Activated CD4-positive, alpha-beta T cell treated with anti-CD3 and anti-CD28 coated beads, Interleukin-2, amount 10 ng/mL, durations not matched to agents 7 days and 5 days (primary cell): ENCODE measurements around the gene CX3CR1. TPM values are rescaled to one million over a fixed set of nuclear protein-coding genes. Genes with fewer than 3 reads are reported as not detected.

Source experiments
- CTCF ChIA-PET: fragments of 350-600 bp; sonication (Branson Sonifier 250); formaldehyde crosslinking; loops from one replicate; lab custom pipeline; 2021; ENCODE audit warnings: antibody characterized with exemption; lab: Charles Lee
- POLR2A ChIA-PET: fragments of 350-600 bp; sonication (Branson Sonifier 250); formaldehyde crosslinking; loops from one replicate; lab custom pipeline; 2021; ENCODE audit warnings: antibody characterized with exemption; lab: Charles Lee
- DNase-seq: peaks from one replicate; pipeline ENCODE4 v3.0.0-alpha.2; 2020
- H3K27ac Mint-ChIP-seq: one replicate; pipeline ENCODE4 v1.8.0; 2021; ENCODE audit warnings: mild to moderate bottlenecking, moderate library complexity, mixed read lengths
- H3K27me3 Mint-ChIP-seq: one replicate; pipeline ENCODE4 v1.8.0; 2021; ENCODE audit warnings: mixed read lengths
- H3K36me3 Mint-ChIP-seq: one replicate; pipeline ENCODE4 v1.8.0; 2021; ENCODE audit warnings: low read depth, mixed read lengths
- H3K4me1 Mint-ChIP-seq: one replicate; pipeline ENCODE4 v1.8.0; 2021; ENCODE audit warnings: mixed read lengths
- H3K4me3 Mint-ChIP-seq: one replicate; pipeline ENCODE4 v1.8.0; 2021; ENCODE audit warnings: mild to moderate bottlenecking, moderate library complexity, mixed read lengths
- H3K9me3 Mint-ChIP-seq: one replicate; pipeline ENCODE4 v1.8.0; 2021; ENCODE audit warnings: mixed read lengths
- total RNA-seq, 2 experiments: library from RNA; stranded (reverse); gene quantifications; one replicate each; pipeline ENCODE4 v1.2.3, GENCODE V29; 2021

CX3CR1 gene
- total RNA-seq, 2 experiments from 2014 or later = 0.60 to 1.5 TPM

DNA sequence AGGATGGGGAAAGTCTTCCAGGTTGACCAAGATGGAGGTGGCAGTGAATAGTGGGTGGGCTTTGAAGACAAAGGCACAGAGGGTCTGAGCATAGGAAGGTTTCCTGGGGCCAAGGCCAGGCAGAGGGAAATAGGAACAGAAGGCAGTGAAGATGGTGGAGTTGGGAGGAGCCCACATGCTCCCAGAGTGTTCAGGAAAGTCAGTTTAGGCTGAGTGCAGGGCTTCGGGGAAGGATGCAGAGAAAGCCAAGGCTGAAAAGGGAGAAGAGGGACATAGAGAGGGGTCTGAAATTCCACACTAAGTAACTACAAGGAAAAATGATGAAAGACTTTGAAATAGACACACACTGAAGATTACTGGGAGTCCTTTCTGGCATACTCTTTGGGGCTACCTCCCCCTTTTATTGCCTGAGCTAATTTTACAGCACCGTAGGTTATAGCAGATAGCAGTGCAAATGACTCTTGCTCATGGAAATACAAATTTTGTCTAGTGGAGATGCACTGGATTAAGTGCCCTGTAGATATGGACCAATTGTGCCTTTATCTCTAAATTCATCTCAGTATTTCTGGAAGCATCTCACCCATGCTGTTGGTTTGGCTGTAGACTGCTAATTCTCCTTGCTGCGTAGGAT lies 3.8 kb downstream of the CX3CR1 start:
- no peak for DNase-seq
- no peak overlapping the region for H3K4me3 Mint-ChIP-seq
- H3K4me1 Mint-ChIP-seq = peaks cover 47% of the 10 kb centered on the region
- H3K27me3 Mint-ChIP-seq = peaks cover 24% of the 10 kb centered on the region
- H3K9me3 Mint-ChIP-seq = no peaks in the 10 kb centered on the region
- CTCF ChIA-PET = interaction anchor here (1.0 to 10.7 kb wide), 2 partner anchors 15 to 218 kb away, joined by 3 to 146 read pairs; no protein-coding TSS in a partner anchor
- no peaks in the 10 kb centered on the region for H3K36me3 Mint-ChIP-seq
- POLR2A ChIA-PET = no interaction called here
- no peak overlapping the region for H3K27ac Mint-ChIP-seq

DNA sequence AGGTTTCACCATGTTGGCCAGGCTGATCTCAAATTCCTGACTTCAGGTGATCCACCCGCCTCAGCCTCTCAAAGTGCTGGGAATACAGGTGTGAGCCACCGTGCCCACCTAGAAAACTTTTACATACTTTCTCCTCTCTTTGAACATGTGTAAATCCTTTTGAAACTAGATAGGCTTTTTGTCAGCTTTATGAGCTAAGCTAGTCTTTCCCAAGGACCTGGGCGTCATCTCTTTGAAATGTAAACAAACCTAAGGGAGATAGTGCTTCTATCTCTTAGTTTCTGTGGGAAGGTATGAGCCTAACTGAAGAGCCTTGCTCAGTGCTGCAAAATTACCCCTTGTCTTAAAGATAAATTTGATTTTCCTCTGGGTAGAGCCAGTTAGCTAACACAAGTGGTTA lies 4.8 kb downstream of the CX3CR1 start:
- no peak overlapping the region for H3K4me3 Mint-ChIP-seq

GRCh38 chr3:39273119-39273518 lies 6.7 kb downstream of the CX3CR1 start:
- H3K4me3 Mint-ChIP-seq = no peak overlapping the region
- no peak for DNase-seq
- H3K9me3 Mint-ChIP-seq = no peaks in the 10 kb centered on the region
- H3K4me1 Mint-ChIP-seq = peaks cover 42% of the 10 kb centered on the region
- ChIA-PET POLR2A (no interaction called here), CTCF (interaction anchor here (10.7 kb wide), 1 partner anchor 18 kb away, joined by 146 read pairs; no protein-coding TSS in a partner anchor)
- no peak overlapping the region for H3K27ac Mint-ChIP-seq
- H3K36me3 Mint-ChIP-seq = no peaks in the 10 kb centered on the region
- peaks cover 19% of the 10 kb centered on the region for H3K27me3 Mint-ChIP-seq

More for the DNA sequence above, 4.8 kb downstream of the CX3CR1 start:
- ChIA-PET CTCF (interaction anchor here (0.7 to 10.7 kb wide), 2 partner anchors 16 to 42 kb away, joined by 3 to 146 read pairs; no protein-coding TSS in a partner anchor), POLR2A (no interaction called here)
- Mint-ChIP-seq H3K36me3 (no peaks in the 10 kb centered on the region), H3K27me3 (peaks cover 24% of the 10 kb centered on the region), H3K9me3 (no peaks in the 10 kb centered on the region), H3K27ac (no peak overlapping the region), H3K4me1 (peaks cover 41% of the 10 kb centered on the region)
- DNase-seq = no peak

GRCh38 chr3:39272191-39272590 lies 7.6 kb downstream of the CX3CR1 start:
- H3K4me1 Mint-ChIP-seq = peaks cover 42% of the 10 kb centered on the region
- DNase-seq = no peak
- ChIA-PET CTCF (interaction anchor here (10.7 kb wide), 1 partner anchor 19 kb away, joined by 146 read pairs; no protein-coding TSS in a partner anchor), POLR2A (no interaction called here)
- no peaks in the 10 kb centered on the region for H3K9me3 Mint-ChIP-seq
- no peak overlapping the region for H3K27ac Mint-ChIP-seq
- H3K27me3 Mint-ChIP-seq = peaks cover 18% of the 10 kb centered on the region
- H3K36me3 Mint-ChIP-seq = no peaks in the 10 kb centered on the region
- H3K4me3 Mint-ChIP-seq = no peak overlapping the region

- Mint-ChIP-seq H3K36me3 (no peaks in the 10 kb centered on the region), H3K4me3 (no peak overlapping the region), H3K9me3 (no peaks in the 10 kb centered on the region), H3K27ac (no peak overlapping the region), H3K4me1 (peaks cover 42% of the 10 kb centered on the region), H3K27me3 (peaks cover 12% of the 10 kb centered on the region)
- ChIA-PET POLR2A (no interaction called here), CTCF (interaction anchor here (10.7 kb wide), 1 partner anchor 19 kb away, joined by 146 read pairs; no protein-coding TSS in a partner anchor)
- DNase-seq = no peak
Observed at GRCh38 chr3:39271363-39271914, 8.4 kb downstream of the CX3CR1 start.

GRCh38 chr3:39269528-39269927 lies 10.3 kb downstream of the CX3CR1 start:
- Mint-ChIP-seq H3K27me3 (peaks cover 1% of the 10 kb centered on the region), H3K4me1 (peaks cover 44% of the 10 kb centered on the region), H3K36me3 (peaks cover 4% of the 10 kb centered on the region), H3K9me3 (peaks cover 3% of the 10 kb centered on the region), H3K27ac (no peak overlapping the region), H3K4me3 (no peak overlapping the region)
- ChIA-PET CTCF (interaction anchor here (0.7 to 2.7 kb wide), 4 partner anchors 12 to 79 kb away, joined by 3 to 20 read pairs (median 6); no protein-coding TSS in a partner anchor), POLR2A (no interaction called here)
- no peak for DNase-seq

GRCh38 chr3:39268549-39268900 lies 11.3 kb downstream of the CX3CR1 start:
- Mint-ChIP-seq H3K4me3 (no peak overlapping the region), H3K4me1 (peaks cover 46% of the 10 kb centered on the region), H3K36me3 (peaks cover 4% of the 10 kb centered on the region), H3K27me3 (peaks cover 4% of the 10 kb centered on the region), H3K27ac (peak overlapping the region; percentile 95), H3K9me3 (peaks cover 3% of the 10 kb centered on the region)
- POLR2A ChIA-PET = no interaction called here
- DNase-seq = no peak
- CTCF ChIA-PET = interaction anchor here (0.8 to 2.7 kb wide), 5 partner anchors 11 to 78 kb away, joined by 3 to 20 read pairs (median 4); partner anchors contain the start of gene CX3CR1

DNA sequence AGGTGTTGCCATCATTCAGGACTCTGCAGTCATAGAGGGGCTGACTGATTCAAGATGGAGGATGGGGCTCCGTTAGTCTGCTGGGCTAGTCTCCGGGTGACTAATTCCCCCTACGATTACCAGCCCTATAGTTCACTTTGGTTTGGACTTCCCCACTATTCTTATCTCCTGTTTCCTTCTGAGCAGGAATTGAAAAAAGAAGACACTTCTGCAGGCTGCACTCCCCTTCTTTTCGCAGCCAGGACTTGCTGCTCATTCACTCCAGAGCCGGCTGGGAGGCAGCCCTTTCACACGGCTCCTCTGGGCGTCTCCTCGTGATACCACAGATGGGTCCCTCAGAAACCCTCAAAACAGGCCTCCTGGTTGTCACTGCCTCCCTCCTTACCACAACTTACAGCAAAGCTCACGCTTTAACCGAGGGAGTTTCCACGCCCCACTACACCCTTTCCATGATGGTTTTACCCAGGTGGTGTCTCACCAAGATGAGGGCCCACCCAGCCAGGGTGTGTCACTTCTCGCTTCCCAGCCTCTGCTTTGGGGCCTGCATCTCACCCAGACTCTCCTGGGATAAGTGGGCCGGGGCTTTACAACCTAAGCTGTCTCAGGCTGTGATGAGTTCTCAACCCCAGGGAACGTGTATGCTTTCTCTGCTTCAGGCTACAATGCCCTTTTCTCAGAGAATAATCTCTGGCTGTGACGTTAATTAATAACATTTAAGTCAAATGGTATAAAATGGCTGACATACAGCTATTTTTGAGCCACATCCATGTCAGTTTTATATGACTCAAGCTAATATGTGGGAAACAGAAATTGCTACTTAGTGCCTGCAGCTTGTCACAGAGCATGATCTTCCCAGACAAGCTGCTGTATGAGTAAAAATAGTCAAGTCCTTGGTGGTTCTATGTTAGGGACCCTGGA lies 11.9 kb downstream of the CX3CR1 start:
- Mint-ChIP-seq H3K27ac (peak overlapping the region; percentile 95), H3K9me3 (peaks cover 3% of the 10 kb centered on the region), H3K4me1 (peaks cover 46% of the 10 kb centered on the region), H3K36me3 (peaks cover 4% of the 10 kb centered on the region), H3K4me3 (peak overlapping the region; percentile 60), H3K27me3 (peaks cover 8% of the 10 kb centered on the region)
- DNase-seq = peak; percentile 82
- POLR2A ChIA-PET = no interaction called here
- CTCF ChIA-PET = interaction anchor here (0.8 to 2.7 kb wide), 5 partner anchors 11 to 78 kb away, joined by 3 to 20 read pairs (median 4); partner anchors contain the start of gene CX3CR1

GRCh38 chr3:39264053-39264452 lies 15.8 kb downstream of the CX3CR1 start:
- Mint-ChIP-seq H3K4me1 (peaks cover 61% of the 10 kb centered on the region), H3K27ac (peak overlapping the region; percentile 34), H3K4me3 (no peak overlapping the region), H3K27me3 (peaks cover 14% of the 10 kb centered on the region), H3K36me3 (peaks cover 5% of the 10 kb centered on the region), H3K9me3 (peaks cover 3% of the 10 kb centered on the region)
- POLR2A ChIA-PET = no interaction called here
- no peak for DNase-seq
- CTCF ChIA-PET = interaction anchor here (0.6 to 1.7 kb wide), 3 partner anchors 9 to 104 kb away, joined by 3 to 4 read pairs (median 4); no protein-coding TSS in a partner anchor

- Mint-ChIP-seq H3K4me1 (peaks cover 62% of the 10 kb centered on the region), H3K27me3 (peaks cover 17% of the 10 kb centered on the region), H3K4me3 (no peak overlapping the region), H3K36me3 (peaks cover 5% of the 10 kb centered on the region), H3K9me3 (peaks cover 3% of the 10 kb centered on the region), H3K27ac (peak overlapping the region; percentile 34)
- CTCF ChIA-PET = interaction anchor here (0.6 to 2.3 kb wide), 5 partner anchors 8 to 137 kb away, joined by 3 to 4 read pairs (median 4); no protein-coding TSS in a partner anchor
- no peak for DNase-seq
- POLR2A ChIA-PET = no interaction called here
Observed at GRCh38 chr3:39263576-39263975, 16.3 kb downstream of the CX3CR1 start.

DNA sequence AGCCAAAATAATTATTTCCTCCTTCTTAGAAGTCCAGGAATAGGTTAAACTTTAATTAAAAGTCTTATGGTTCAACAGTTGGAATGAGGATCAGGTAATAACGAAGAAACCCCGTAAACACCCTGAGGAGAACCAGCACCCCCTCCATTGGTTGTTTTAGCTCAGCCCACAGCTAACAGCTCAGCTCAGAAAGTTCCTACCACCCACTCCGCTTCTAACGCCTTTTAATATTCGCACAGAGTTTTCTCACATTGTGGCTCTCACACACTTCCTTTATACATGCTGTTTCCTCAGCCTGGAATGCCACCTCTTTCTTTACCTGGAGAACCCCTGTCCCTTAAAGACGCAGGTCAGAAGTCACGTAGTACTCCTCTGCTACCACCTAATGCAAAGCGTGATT lies 17.0 kb downstream of the CX3CR1 start:
- CTCF ChIA-PET = interaction anchor here (1.0 to 2.3 kb wide), 6 partner anchors 7 to 136 kb away, joined by 3 to 5 read pairs (median 4); no protein-coding TSS in a partner anchor
- H3K9me3 Mint-ChIP-seq = peaks cover 3% of the 10 kb centered on the region
- POLR2A ChIA-PET = no interaction called here
- no peak overlapping the region for H3K4me3 Mint-ChIP-seq
- peaks cover 61% of the 10 kb centered on the region for H3K4me1 Mint-ChIP-seq
- DNase-seq = no peak
- H3K27ac Mint-ChIP-seq = no peak overlapping the region
- H3K36me3 Mint-ChIP-seq = peaks cover 5% of the 10 kb centered on the region
- H3K27me3 Mint-ChIP-seq = peaks cover 19% of the 10 kb centered on the region

DNA sequence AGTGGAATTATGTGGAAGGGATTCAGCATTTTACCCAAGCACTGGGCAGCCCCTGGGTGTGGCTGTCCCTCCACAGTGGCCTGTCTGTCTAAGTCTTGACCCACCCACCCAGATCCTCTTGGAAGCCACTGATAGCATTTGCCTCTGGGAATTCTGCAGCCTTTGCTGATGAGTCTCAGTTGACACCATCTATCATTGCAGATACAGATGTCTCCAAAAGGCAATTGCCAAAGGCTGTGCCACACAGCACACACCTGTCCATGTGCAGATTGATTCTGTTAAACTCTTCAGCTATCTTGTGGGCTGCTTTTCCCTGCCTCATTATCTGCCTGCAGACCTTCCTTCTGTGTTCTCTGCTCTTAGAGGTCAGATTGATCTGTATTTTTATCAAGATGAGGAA lies 18.1 kb downstream of the CX3CR1 start:
- POLR2A ChIA-PET = no interaction called here
- DNase-seq = no peak
- Mint-ChIP-seq H3K36me3 (peaks cover 5% of the 10 kb centered on the region), H3K9me3 (peaks cover 3% of the 10 kb centered on the region), H3K27ac (no peak overlapping the region), H3K4me3 (no peak overlapping the region), H3K27me3 (peaks cover 27% of the 10 kb centered on the region), H3K4me1 (peaks cover 60% of the 10 kb centered on the region)
- CTCF ChIA-PET = interaction anchor here (0.8 to 2.3 kb wide), 3 partner anchors 8 to 77 kb away, joined by 3 to 4 read pairs (median 3); no protein-coding TSS in a partner anchor
